Tibial artery (tissue), 4 donors: ENCODE results near the gene ARL10.

Source experiments
- DNase-seq, 2 donors: peaks; one replicate each; pipeline ENCODE4 v3.0.0-alpha.2; 2019
- H3K27ac ChIP-seq, 2 donors: fragments of 200-600 bp; sonication (generic) in 1 of 2; 1 replicate in 1 of 2; 2 replicates in 1 of 2; pipeline ENCODE4 v1.5.1; 2018 to 2019; ENCODE audit warnings: mild to moderate bottlenecking in 1 of 2
- H3K27me3 ChIP-seq, 2 donors: fragments of 200-600 bp; sonication (generic) in 1 of 2; one replicate each; pipeline versions ENCODE4 v1.5.1 to v1.6.0; 2016 to 2019
- H3K36me3 ChIP-seq, 3 donors: fragments of 200-600 bp; sonication (generic) in 2 of 3; one replicate each; pipeline ENCODE4 v1.5.1; 2016 to 2019; ENCODE audit warnings: mild to moderate bottlenecking in 2 of 3
- H3K4me1 ChIP-seq, 4 donors: fragments of 200-600 bp; sonication (generic) in 2 of 4; 1 replicate in 3 of 4; 2 replicates in 1 of 4; pipeline ENCODE4 v1.5.1; 2016 to 2019
- H3K4me3 ChIP-seq, 2 donors: fragments of 200-600 bp; sonication (generic) in 1 of 2; 1 replicate in 1 of 2; 2 replicates in 1 of 2; pipeline ENCODE4 v1.5.1; 2018 to 2019; ENCODE audit warnings: mild to moderate bottlenecking in 2 of 2
- H3K9me3 ChIP-seq, 3 donors: fragments of 200-600 bp; sonication (generic) in 1 of 3; one replicate each; pipeline ENCODE4 v1.5.1; 2016 to 2019
- intact Hi-C: fragments of 100-400 bp; cut with DNase I; formaldehyde crosslinking; loops from one replicate; pipeline ENCODE4 v1.15.0; 2023; ENCODE audit warnings: low total_unique reads
- TF ChIP-seq, protein P1 (sequence below), 2 experiments: fragments of 200-600 bp in 1 of 2; fragments of 450-650 bp in 1 of 2; IDR thresholded peaks; one replicate each; pipeline ENCODE4 v1.5.1; 2017 to 2019; ENCODE audit warnings: antibody characterized with exemption in 2 of 2, mild to moderate bottlenecking in 1 of 2, moderate library complexity in 1 of 2

The ARL10 gene

DNA sequence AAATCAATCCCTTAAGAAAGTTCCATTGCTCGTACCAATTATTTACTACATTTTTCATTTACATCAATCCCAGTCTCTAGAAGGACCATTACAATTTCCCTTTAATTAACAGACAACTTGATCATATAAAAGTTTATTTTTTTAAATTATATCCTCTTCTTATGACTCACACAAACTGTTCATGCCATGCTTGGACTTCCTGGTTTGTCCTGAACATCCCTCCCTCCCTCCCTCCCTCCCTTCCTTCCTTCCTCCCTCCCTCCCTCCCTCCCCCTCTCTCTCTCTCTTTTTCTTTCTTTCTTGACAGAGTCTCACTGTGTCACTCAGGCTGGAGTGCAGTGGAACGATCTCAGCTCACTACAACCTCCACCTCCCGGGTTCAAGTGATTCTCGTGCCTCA, 62.7 kb downstream of the ARL10 start:
- intact Hi-C loops, result no loop called here
- TF ChIP-seq, protein P1, sequence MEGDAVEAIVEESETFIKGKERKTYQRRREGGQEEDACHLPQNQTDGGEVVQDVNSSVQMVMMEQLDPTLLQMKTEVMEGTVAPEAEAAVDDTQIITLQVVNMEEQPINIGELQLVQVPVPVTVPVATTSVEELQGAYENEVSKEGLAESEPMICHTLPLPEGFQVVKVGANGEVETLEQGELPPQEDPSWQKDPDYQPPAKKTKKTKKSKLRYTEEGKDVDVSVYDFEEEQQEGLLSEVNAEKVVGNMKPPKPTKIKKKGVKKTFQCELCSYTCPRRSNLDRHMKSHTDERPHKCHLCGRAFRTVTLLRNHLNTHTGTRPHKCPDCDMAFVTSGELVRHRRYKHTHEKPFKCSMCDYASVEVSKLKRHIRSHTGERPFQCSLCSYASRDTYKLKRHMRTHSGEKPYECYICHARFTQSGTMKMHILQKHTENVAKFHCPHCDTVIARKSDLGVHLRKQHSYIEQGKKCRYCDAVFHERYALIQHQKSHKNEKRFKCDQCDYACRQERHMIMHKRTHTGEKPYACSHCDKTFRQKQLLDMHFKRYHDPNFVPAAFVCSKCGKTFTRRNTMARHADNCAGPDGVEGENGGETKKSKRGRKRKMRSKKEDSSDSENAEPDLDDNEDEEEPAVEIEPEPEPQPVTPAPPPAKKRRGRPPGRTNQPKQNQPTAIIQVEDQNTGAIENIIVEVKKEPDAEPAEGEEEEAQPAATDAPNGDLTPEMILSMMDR (IDR thresholded peaks at IDR 0.05), result no peak
- peaks cover 0 to 26% (median 11%) of the 10 kb centered on the region in 4 donors for H3K4me1 ChIP-seq

DNA sequence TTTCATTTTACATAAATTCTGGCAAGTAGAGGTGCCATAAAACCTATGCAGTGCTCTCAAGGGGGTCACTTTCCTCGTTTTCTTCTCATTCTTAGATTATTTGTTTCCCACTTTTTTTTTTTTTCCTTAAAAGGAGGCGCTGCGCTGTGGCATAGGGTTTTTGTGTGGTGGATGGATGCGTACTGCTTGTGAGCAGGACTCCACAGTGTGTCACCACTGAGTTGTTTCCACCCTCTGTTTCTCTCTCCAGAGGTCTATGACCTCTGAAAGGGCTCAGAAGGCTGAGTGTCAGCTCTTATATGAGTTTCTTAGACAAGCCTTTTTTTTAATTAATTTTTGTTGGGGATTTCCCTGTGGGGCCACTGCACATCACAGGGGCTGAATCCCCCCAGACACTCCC, 64.7 kb downstream of the ARL10 start:
- Histone ChIP-seq H3K4me1 (peaks cover 0 to 9% (median 5%) of the 10 kb centered on the region in 4 donors), H3K36me3 (no peaks in the 10 kb centered on the region), H3K4me3 (no peak overlapping the region), H3K27me3 (peaks cover 0 to 6% of the 10 kb centered on the region in 2 donors), H3K9me3 (no peaks in the 10 kb centered on the region), H3K27ac (no peak overlapping the region)
- TF ChIP-seq, protein P1 (IDR thresholded peaks at IDR 0.05), result no peak
- DNase-seq, result no peak
- intact Hi-C loops, result no loop called here

More for the DNA sequence above, 62.7 kb downstream of the ARL10 start:
- DNase-seq, result no peak
- Histone ChIP-seq H3K4me3 (no peak overlapping the region), H3K36me3 (no peaks in the 10 kb centered on the region), H3K9me3 (no peaks in the 10 kb centered on the region), H3K27me3 (peaks cover 0 to 6% of the 10 kb centered on the region in 2 donors), H3K27ac (no peak overlapping the region)
